Testis (tissue), 3 donors: Measurements from ENCODE around the gene RNF32. TPM values are rescaled to one million over a fixed set of nuclear protein-coding genes. Genes with fewer than 3 reads are reported as not detected.
"Not testable (repeated sequence)": the region's sequence is repeated elsewhere in the genome, so short reads cannot be mapped to it uniquely, and the experiment has no call there.

ENCODE experiments used
- DNase-seq: peaks from one replicate; pipeline ENCODE4 v3.0.0-alpha.2; 2019
- H3K27ac ChIP-seq, 2 donors: fragments of 200-600 bp; sonication (generic); one replicate each; pipeline ENCODE4 v1.5.1; 2019
- H3K27me3 ChIP-seq: fragments of 200-600 bp; sonication (generic); one replicate; pipeline ENCODE4 v1.5.1; 2019
- H3K36me3 ChIP-seq: fragments of 200-600 bp; sonication (generic); one replicate; pipeline ENCODE4 v1.5.1; 2017; ENCODE audit warnings: low read depth; ENCODE audit errors: missing control alignments
- H3K4me1 ChIP-seq: fragments of 200-600 bp; sonication (generic); one replicate; pipeline ENCODE4 v1.5.1; 2019
- H3K4me3 ChIP-seq, 2 donors: fragments of 200-600 bp; sonication (generic); one replicate each; pipeline ENCODE4 v1.5.1; 2017 to 2019
- H3K9me3 ChIP-seq: fragments of 200-600 bp; sonication (generic); one replicate; pipeline ENCODE4 v1.5.1; 2017
- CTCF ChIP-seq, 3 experiments: fragments of 450-650 bp in 2 of 3; fragments of 200-600 bp in 1 of 3; sonication (generic) in 1 of 3; IDR thresholded peaks; one replicate each; pipeline ENCODE4 v1.5.1; 2016 to 2019; ENCODE audit warnings: antibody characterized with exemption in 3 of 3, mild to moderate bottlenecking in 2 of 3, moderate library complexity in 1 of 3
- POLR2A ChIP-seq: fragments of 450-650 bp; IDR thresholded peaks from one replicate; pipeline ENCODE4 v1.6.1; 2017; ENCODE audit warnings: antibody characterized with exemption, mild to moderate bottlenecking, moderate library complexity
- WGBS, 2 donors: methylation state at CpG; one replicate each; pipeline ENCODE4 v1.1.5; 2018; 5-methylcytosine and 5-hydroxymethylcytosine counted together
- intact Hi-C: fragments of 100-400 bp; cut with DNase I; formaldehyde crosslinking; loops from one replicate; pipeline ENCODE4 v1.15.1; 2023; ENCODE audit warnings: low total_unique reads
- polyA plus RNA-seq: library from polyadenylated mRNA; stranded (reverse); fragments of 350-450 nt; fragmentation: Illumina TruSeq; extraction: RNeasy Lipid Tissue Mini Kit (QIAGEN cat#74804); gene quantifications from one replicate; pipeline ENCODE4 v1.2.3, GENCODE V29; 2014; ENCODE audit warnings: low read depth, low replicate concordance; ENCODE audit not compliant: insufficient read depth
- total RNA-seq, 2 donors: library from RNA; depleted of rRNA; stranded (reverse); fragments of >200 nt; gene quantifications; one replicate each; pipeline ENCODE4 v1.2.3, GENCODE V29; 2016

Gene RNF32
- total and polyA plus RNA-seq, 3 donors from 2014 or later, result 45.7 to 159 (median 63.8) TPM

GRCh38 chr7:156635529-156636385, 4.8 kb upstream of the RNF32 start:
- Histone ChIP-seq H3K4me1 (no peaks in the 10 kb centered on the region), H3K9me3 (no peaks in the 10 kb centered on the region), H3K36me3 (no peaks in the 10 kb centered on the region), H3K27me3 (no peaks in the 10 kb centered on the region), H3K4me3 (no peak overlapping the region), H3K27ac (no peak overlapping the region)
- TF ChIP-seq POLR2A, result no peak
- TF ChIP-seq CTCF (IDR thresholded peaks at IDR 0.05), result no peak
- DNase-seq, result no peak
- WGBS, 2 donors, result 82 to 87% methylated on average over 7 of the region's 7 CpGs
- intact Hi-C loops, result no loop called here

- WGBS, 2 donors, result 79 to 93% methylated on average over 7 of the region's 7 CpGs
- H3K36me3 ChIP-seq, H3K27me3 ChIP-seq, DNase-seq, H3K27ac ChIP-seq, intact Hi-C loops, H3K4me1 ChIP-seq, H3K4me3 ChIP-seq, H3K9me3 ChIP-seq: not testable (repeated sequence)
Measured at GRCh38 chr7:156637093-156637492, 3.5 kb upstream of the RNF32 start.

- TF ChIP-seq POLR2A, result no peak
- TF ChIP-seq CTCF (IDR thresholded peaks at IDR 0.05), result no peak
- Histone ChIP-seq H3K9me3 (no peaks in the 10 kb centered on the region), H3K4me1 (no peaks in the 10 kb centered on the region), H3K27ac (no peak overlapping the region), H3K36me3 (no peaks in the 10 kb centered on the region), H3K27me3 (no peaks in the 10 kb centered on the region), H3K4me3 (peak overlapping the region in 1 of 2 donors; percentile 71)
- intact Hi-C loops, result no loop called here
- DNase-seq, result no peak
- 65 to 75% methylated on average over 8 of the region's 8 CpGs for WGBS, 2 donors
Measured at GRCh38 chr7:156638443-156639077, 2.0 kb upstream of the RNF32 start.

- Histone ChIP-seq H3K27ac (peak overlapping the region; percentile 8 to 79), H3K27me3 (no peaks in the 10 kb centered on the region), H3K9me3 (no peaks in the 10 kb centered on the region), H3K4me1 (no peaks in the 10 kb centered on the region), H3K4me3 (peak overlapping the region; percentile 71), H3K36me3 (no peaks in the 10 kb centered on the region)
- peak; percentile 35 for DNase-seq
- TF ChIP-seq CTCF (IDR thresholded peaks at IDR 0.05) (no peak), POLR2A (no peak)
- WGBS, 2 donors, result 38 to 44% methylated on average over 40 to 52 of the region's 52 CpGs
- intact Hi-C loops, result no loop called here
Measured at GRCh38 chr7:156639426-156640256, 933 bp upstream of the RNF32 start.

GRCh38 chr7:156640949-156641485, 443 bp downstream of the RNF32 start:
- TF ChIP-seq POLR2A (no peak), CTCF (IDR thresholded peaks at IDR 0.05) (no peak)
- Histone ChIP-seq H3K4me3 (peak overlapping the region; percentile 71), H3K9me3 (no peaks in the 10 kb centered on the region), H3K36me3 (no peaks in the 10 kb centered on the region), H3K4me1 (no peaks in the 10 kb centered on the region), H3K27me3 (no peaks in the 10 kb centered on the region), H3K27ac (peak overlapping the region; percentile 12 to 79)
- peak; percentile 51 for DNase-seq
- WGBS, 2 donors, result 3 to 5% methylated on average over 23 to 30 of the region's 30 CpGs
- intact Hi-C loops, result no loop called here
